ENCODE data around the gene YIPF3.

YIPF3 gene

GRCh38 chr6:43478008-43478372 is 38.7 kb downstream of the YIPF3 start:
- TF ChIP-seq EZH2 (IDR thresholded peaks at IDR 0.05) (no peak), FOXP2 (optimal IDR thresholded peaks at IDR 0.05; ENCODE audit: control extremely low read depth, extremely low read length, insufficient read depth) (no peak), POLR2AphosphoS5 (IDR thresholded peaks at IDR 0.05; ENCODE audit: borderline replicate concordance, low read depth, low read length) (no peak)
- DNase-seq (ENCODE audit: low read depth, low spot score): no peak
- H3K27ac ChIP-seq: no peak overlapping the region

GRCh38 chr6:43477235-43478007 is 39.3 kb downstream of the YIPF3 start, which contains the start of gene TJAP1:
Gene TJAP1 (plus strand): TSS chr6:43477570. CDS start chr6:43499002, 21,432 bp downstream.
- Histone ChIP-seq H3K9me3 (ENCODE audit: low read depth, low read length) (no peaks in the 10 kb centered on the region), H3K9ac (ENCODE audit: insufficient read length) (peak within 1 kb of the TSS; percentile 98), H3K27ac (peak within 1 kb of the TSS; percentile 73), H3K36me3 (ENCODE audit: insufficient read depth, low read length) (no peaks in the 10 kb centered on the region), H3K4me3 (peak within 1 kb of the TSS; percentile 91)
- DNase-seq (ENCODE audit: low read depth, low spot score): no peak
- TF ChIP-seq POLR2AphosphoS5 (IDR thresholded peaks at IDR 0.05; ENCODE audit: borderline replicate concordance, low read depth, low read length) (peak; percentile 97), EZH2 (IDR thresholded peaks at IDR 0.05) (no peak), FOXP2 (optimal IDR thresholded peaks at IDR 0.05; ENCODE audit: control extremely low read depth, extremely low read length, insufficient read depth) (no peak)

More at GRCh38 chr6:43478008-43478372, 38.7 kb downstream of the YIPF3 start:
- H3K4me3 ChIP-seq: peak overlapping the region; percentile 91
- no peaks in the 10 kb centered on the region for H3K36me3 ChIP-seq (ENCODE audit: insufficient read depth, low read length)
- peak overlapping the region; percentile 98 for H3K9ac ChIP-seq (ENCODE audit: insufficient read length)
- no peaks in the 10 kb centered on the region for H3K9me3 ChIP-seq (ENCODE audit: low read depth, low read length)

GRCh38 chr6:43476746-43477145 is 40.0 kb downstream of the YIPF3 start:
- no peak for DNase-seq (ENCODE audit: low read depth, low spot score)
- Histone ChIP-seq H3K9me3 (ENCODE audit: low read depth, low read length) (no peaks in the 10 kb centered on the region), H3K9ac (ENCODE audit: insufficient read length) (peak overlapping the region; percentile 98), H3K4me3 (peak overlapping the region; percentile 91), H3K27ac (peak overlapping the region; percentile 73), H3K36me3 (ENCODE audit: insufficient read depth, low read length) (no peaks in the 10 kb centered on the region)
- TF ChIP-seq FOXP2 (optimal IDR thresholded peaks at IDR 0.05; ENCODE audit: control extremely low read depth, extremely low read length, insufficient read depth): no peak
- no peak for TF ChIP-seq EZH2 (IDR thresholded peaks at IDR 0.05)
- no peak for TF ChIP-seq POLR2AphosphoS5 (IDR thresholded peaks at IDR 0.05; ENCODE audit: borderline replicate concordance, low read depth, low read length)

GRCh38 chr6:43475516-43475915 is 41.2 kb downstream of the YIPF3 start:
- Histone ChIP-seq H3K4me3 (no peak overlapping the region), H3K27ac (no peak overlapping the region), H3K9ac (ENCODE audit: insufficient read length) (no peak overlapping the region), H3K36me3 (ENCODE audit: insufficient read depth, low read length) (no peaks in the 10 kb centered on the region), H3K9me3 (ENCODE audit: low read depth, low read length) (no peaks in the 10 kb centered on the region)
- DNase-seq (ENCODE audit: low read depth, low spot score): no peak
- TF ChIP-seq EZH2 (IDR thresholded peaks at IDR 0.05): no peak
- no peak for TF ChIP-seq FOXP2 (optimal IDR thresholded peaks at IDR 0.05; ENCODE audit: control extremely low read depth, extremely low read length, insufficient read depth)
- no peak for TF ChIP-seq POLR2AphosphoS5 (IDR thresholded peaks at IDR 0.05; ENCODE audit: borderline replicate concordance, low read depth, low read length)

GRCh38 chr6:43472515-43472914 is 44.2 kb downstream of the YIPF3 start:
- Histone ChIP-seq H3K4me3 (no peak overlapping the region), H3K36me3 (ENCODE audit: insufficient read depth, low read length) (no peaks in the 10 kb centered on the region), H3K9me3 (ENCODE audit: low read depth, low read length) (no peaks in the 10 kb centered on the region), H3K27ac (no peak overlapping the region), H3K9ac (ENCODE audit: insufficient read length) (no peak overlapping the region)
- no peak for DNase-seq (ENCODE audit: low read depth, low spot score)
- TF ChIP-seq EZH2 (IDR thresholded peaks at IDR 0.05) (no peak), FOXP2 (optimal IDR thresholded peaks at IDR 0.05; ENCODE audit: control extremely low read depth, extremely low read length, insufficient read depth) (no peak), POLR2AphosphoS5 (IDR thresholded peaks at IDR 0.05; ENCODE audit: borderline replicate concordance, low read depth, low read length) (no peak)

- Histone ChIP-seq H3K4me3 (no peak overlapping the region), H3K9ac (ENCODE audit: insufficient read length) (no peak overlapping the region), H3K9me3 (ENCODE audit: low read depth, low read length) (no peaks in the 10 kb centered on the region), H3K27ac (no peak overlapping the region), H3K36me3 (ENCODE audit: insufficient read depth, low read length) (no peaks in the 10 kb centered on the region)
- TF ChIP-seq POLR2AphosphoS5 (IDR thresholded peaks at IDR 0.05; ENCODE audit: borderline replicate concordance, low read depth, low read length): no peak
- no peak for TF ChIP-seq FOXP2 (optimal IDR thresholded peaks at IDR 0.05; ENCODE audit: control extremely low read depth, extremely low read length, insufficient read depth)
- TF ChIP-seq EZH2 (IDR thresholded peaks at IDR 0.05): no peak
- DNase-seq (ENCODE audit: low read depth, low spot score): no peak
Observed at GRCh38 chr6:43471399-43471798, 45.3 kb downstream of the YIPF3 start.

- DNase-seq (ENCODE audit: low read depth, low spot score): no peak
- H3K9ac ChIP-seq (ENCODE audit: insufficient read length): no peak overlapping the region
- TF ChIP-seq EZH2 (IDR thresholded peaks at IDR 0.05): no peak
- TF ChIP-seq POLR2AphosphoS5 (IDR thresholded peaks at IDR 0.05; ENCODE audit: borderline replicate concordance, low read depth, low read length): no peak
- no peak for TF ChIP-seq FOXP2 (optimal IDR thresholded peaks at IDR 0.05; ENCODE audit: control extremely low read depth, extremely low read length, insufficient read depth)
- no peaks in the 10 kb centered on the region for H3K9me3 ChIP-seq (ENCODE audit: low read depth, low read length)
- no peaks in the 10 kb centered on the region for H3K36me3 ChIP-seq (ENCODE audit: insufficient read depth, low read length)
- H3K4me3 ChIP-seq: no peak overlapping the region
- no peak overlapping the region for H3K27ac ChIP-seq
Observed at GRCh38 chr6:43469947-43470346, 46.8 kb downstream of the YIPF3 start.

- no peak for TF ChIP-seq EZH2 (IDR thresholded peaks at IDR 0.05)
- no peak for TF ChIP-seq FOXP2 (optimal IDR thresholded peaks at IDR 0.05; ENCODE audit: control extremely low read depth, extremely low read length, insufficient read depth)
- TF ChIP-seq POLR2AphosphoS5 (IDR thresholded peaks at IDR 0.05; ENCODE audit: borderline replicate concordance, low read depth, low read length): no peak
- H3K4me3 ChIP-seq: no peak overlapping the region
- H3K9ac ChIP-seq (ENCODE audit: insufficient read length): no peak overlapping the region
- H3K9me3 ChIP-seq (ENCODE audit: low read depth, low read length): no peaks in the 10 kb centered on the region
- H3K36me3 ChIP-seq (ENCODE audit: insufficient read depth, low read length): no peaks in the 10 kb centered on the region
- no peak overlapping the region for H3K27ac ChIP-seq
- DNase-seq (ENCODE audit: low read depth, low spot score): no peak
Observed at GRCh38 chr6:43468748-43469681, 47.7 kb downstream of the YIPF3 start.

Data from SK-N-MC (cell line).